ENCODE results near the gene DUSP2. TPM values are rescaled to one million over a fixed set of nuclear protein-coding genes. Genes with fewer than 3 reads are reported as not detected.

Gene DUSP2
- total and polyA plus RNA-seq, 2 experiments from 2014 or later: 6.6 to 13.0 TPM

DNA sequence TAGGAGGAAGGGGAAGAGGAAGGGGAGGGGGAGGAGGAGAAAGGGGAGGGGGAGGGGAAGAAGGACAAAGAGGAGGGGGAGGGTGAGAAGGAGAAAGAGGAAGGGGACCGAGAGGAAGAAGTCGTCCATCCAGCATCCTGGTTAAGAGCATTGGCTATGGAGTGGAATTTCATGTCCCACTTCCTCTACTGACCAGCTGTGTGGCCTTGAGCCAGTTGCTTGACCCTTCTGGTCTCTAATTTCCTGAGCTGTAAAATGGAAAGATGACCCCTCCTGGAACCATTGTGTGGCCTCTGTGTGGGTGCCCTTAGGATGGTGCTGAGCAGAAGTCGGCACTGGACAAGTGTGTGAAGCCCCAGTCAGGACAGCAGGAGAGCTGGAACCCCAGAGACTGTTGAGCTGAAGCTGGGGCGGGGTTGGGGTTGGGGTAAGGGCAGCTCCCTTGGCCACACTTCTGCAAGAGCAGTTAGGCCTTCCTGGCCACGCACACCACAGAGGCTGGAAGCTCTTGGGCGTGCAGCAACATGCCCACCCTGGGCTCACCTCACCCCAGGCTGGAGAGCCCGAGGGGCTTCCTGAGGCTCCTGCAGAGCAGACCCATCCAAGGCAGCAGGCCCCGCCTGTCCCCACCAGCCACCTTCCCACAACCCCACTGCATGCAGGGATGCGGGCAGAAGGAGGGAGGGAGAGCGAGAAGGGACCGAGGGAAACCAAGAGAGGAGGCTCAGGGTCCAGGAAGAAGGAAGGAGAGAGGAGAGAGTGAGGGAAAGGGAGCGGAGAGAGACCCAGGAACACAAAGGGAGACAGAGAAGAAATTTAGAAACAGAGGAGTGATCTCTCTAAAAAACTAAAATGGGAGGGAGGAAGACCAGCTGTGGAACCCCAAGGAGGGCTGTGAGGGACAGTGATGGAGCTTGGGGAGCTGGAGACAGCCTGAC, 45.1 kb downstream of the DUSP2 start:
- H3K27ac Mint-ChIP-seq: no peak overlapping the region
- no peak for ATAC-seq
- Histone ChIP-seq H3K4me1 (ENCODE audit: insufficient read depth) (peaks cover 7% of the 10 kb centered on the region; the same call in 1 of the 2 replicates), H3K79me2 (replicated peaks; ENCODE audit: insufficient read depth) (no peaks in the 10 kb centered on the region), H3K4me2 (no peak overlapping the region), H3K36me3 (ENCODE audit: insufficient read depth) (no peaks in the 10 kb centered on the region), H3K27me3 (ENCODE audit: insufficient read depth) (no peaks in the 10 kb centered on the region), H3F3A (replicated peaks; ENCODE audit: low read depth) (no peaks in the 10 kb centered on the region), H3K4me3 (no peak overlapping the region), H2AFZ (peak overlapping the region; percentile 84; the same call in 1 of the 2 replicates), H4K20me1 (replicated peaks; ENCODE audit: insufficient read depth) (no peaks in the 10 kb centered on the region), H3K27ac (ENCODE audit: low read depth) (no peak overlapping the region), H3K9me2 (ENCODE audit: insufficient read depth) (no peaks in the 10 kb centered on the region)
- peaks cover 15% of the 10 kb centered on the region for H3K4me1 Mint-ChIP-seq
- H3K4me3 Mint-ChIP-seq: no peak overlapping the region
- peak; percentile 41 for DNase-seq (ENCODE audit: low spot score)
- peaks cover 3% of the 10 kb centered on the region for H3K9me3 Mint-ChIP-seq
- peaks cover 6% of the 10 kb centered on the region for H3K27me3 Mint-ChIP-seq (ENCODE audit: insufficient read depth, low read depth, poor library complexity)
- TF ChIP-seq EZH2 (IDR thresholded peaks at IDR 0.05; ENCODE audit: low read depth, unreplicated experiment) (no peak), CREB1 (CRISPR knock-in tag; IDR thresholded peaks at IDR 0.05; ENCODE audit: low read depth) (no peak), JUNB (IDR thresholded peaks at IDR 0.05; ENCODE audit: unreplicated experiment) (no peak), NANOG (IDR thresholded peaks at IDR 0.05; ENCODE audit: borderline replicate concordance) (no peak), EZH2phosphoT487 (IDR thresholded peaks at IDR 0.05; ENCODE audit: unreplicated experiment) (no peak), ZNF331 (CRISPR knock-in tag; IDR thresholded peaks at IDR 0.05; ENCODE audit: low read depth) (no peak), ZNF114 (CRISPR knock-in tag; IDR thresholded peaks at IDR 0.05) (no peak), POLR2AphosphoS5 (IDR thresholded peaks at IDR 0.05; ENCODE audit: low read depth) (no peak), STAT1 (IDR thresholded peaks at IDR 0.05; ENCODE audit: unreplicated experiment) (no peak)
- TF ChIP-seq, protein P1, sequence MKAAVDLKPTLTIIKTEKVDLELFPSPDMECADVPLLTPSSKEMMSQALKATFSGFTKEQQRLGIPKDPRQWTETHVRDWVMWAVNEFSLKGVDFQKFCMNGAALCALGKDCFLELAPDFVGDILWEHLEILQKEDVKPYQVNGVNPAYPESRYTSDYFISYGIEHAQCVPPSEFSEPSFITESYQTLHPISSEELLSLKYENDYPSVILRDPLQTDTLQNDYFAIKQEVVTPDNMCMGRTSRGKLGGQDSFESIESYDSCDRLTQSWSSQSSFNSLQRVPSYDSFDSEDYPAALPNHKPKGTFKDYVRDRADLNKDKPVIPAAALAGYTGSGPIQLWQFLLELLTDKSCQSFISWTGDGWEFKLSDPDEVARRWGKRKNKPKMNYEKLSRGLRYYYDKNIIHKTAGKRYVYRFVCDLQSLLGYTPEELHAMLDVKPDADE (IDR thresholded peaks at IDR 0.05): no peak
- TF ChIP-seq, protein P2, sequence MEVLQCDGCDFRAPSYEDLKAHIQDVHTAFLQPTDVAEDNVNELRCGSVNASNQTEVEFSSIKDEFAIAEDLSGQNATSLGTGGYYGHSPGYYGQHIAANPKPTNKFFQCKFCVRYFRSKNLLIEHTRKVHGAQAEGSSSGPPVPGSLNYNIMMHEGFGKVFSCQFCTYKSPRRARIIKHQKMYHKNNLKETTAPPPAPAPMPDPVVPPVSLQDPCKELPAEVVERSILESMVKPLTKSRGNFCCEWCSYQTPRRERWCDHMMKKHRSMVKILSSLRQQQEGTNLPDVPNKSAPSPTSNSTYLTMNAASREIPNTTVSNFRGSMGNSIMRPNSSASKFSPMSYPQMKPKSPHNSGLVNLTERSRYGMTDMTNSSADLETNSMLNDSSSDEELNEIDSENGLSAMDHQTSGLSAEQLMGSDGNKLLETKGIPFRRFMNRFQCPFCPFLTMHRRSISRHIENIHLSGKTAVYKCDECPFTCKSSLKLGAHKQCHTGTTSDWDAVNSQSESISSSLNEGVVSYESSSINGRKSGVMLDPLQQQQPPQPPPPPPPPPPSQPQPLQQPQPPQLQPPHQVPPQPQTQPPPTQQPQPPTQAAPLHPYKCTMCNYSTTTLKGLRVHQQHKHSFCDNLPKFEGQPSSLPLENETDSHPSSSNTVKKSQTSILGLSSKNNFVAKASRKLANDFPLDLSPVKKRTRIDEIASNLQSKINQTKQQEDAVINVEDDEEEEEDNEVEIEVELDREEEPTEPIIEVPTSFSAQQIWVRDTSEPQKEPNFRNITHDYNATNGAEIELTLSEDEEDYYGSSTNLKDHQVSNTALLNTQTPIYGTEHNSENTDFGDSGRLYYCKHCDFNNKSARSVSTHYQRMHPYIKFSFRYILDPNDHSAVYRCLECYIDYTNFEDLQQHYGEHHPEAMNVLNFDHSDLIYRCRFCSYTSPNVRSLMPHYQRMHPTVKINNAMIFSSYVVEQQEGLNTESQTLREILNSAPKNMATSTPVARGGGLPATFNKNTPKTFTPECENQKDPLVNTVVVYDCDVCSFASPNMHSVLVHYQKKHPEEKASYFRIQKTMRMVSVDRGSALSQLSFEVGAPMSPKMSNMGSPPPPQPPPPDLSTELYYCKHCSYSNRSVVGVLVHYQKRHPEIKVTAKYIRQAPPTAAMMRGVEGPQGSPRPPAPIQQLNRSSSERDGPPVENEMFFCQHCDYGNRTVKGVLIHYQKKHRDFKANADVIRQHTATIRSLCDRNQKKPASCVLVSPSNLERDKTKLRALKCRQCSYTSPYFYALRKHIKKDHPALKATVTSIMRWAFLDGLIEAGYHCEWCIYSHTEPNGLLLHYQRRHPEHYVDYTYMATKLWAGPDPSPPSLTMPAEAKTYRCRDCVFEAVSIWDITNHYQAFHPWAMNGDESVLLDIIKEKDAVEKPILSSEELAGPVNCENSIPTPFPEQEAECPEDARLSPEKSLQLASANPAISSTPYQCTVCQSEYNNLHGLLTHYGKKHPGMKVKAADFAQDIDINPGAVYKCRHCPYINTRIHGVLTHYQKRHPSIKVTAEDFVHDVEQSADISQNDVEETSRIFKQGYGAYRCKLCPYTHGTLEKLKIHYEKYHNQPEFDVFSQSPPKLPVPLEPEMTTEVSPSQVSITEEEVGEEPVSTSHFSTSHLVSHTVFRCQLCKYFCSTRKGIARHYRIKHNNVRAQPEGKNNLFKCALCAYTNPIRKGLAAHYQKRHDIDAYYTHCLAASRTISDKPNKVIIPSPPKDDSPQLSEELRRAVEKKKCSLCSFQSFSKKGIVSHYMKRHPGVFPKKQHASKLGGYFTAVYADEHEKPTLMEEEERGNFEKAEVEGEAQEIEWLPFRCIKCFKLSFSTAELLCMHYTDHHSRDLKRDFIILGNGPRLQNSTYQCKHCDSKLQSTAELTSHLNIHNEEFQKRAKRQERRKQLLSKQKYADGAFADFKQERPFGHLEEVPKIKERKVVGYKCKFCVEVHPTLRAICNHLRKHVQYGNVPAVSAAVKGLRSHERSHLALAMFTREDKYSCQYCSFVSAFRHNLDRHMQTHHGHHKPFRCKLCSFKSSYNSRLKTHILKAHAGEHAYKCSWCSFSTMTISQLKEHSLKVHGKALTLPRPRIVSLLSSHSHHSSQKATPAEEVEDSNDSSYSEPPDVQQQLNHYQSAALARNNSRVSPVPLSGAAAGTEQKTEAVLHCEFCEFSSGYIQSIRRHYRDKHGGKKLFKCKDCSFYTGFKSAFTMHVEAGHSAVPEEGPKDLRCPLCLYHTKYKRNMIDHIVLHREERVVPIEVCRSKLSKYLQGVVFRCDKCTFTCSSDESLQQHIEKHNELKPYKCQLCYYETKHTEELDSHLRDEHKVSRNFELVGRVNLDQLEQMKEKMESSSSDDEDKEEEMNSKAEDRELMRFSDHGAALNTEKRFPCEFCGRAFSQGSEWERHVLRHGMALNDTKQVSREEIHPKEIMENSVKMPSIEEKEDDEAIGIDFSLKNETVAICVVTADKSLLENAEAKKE (CRISPR knock-in tag; IDR thresholded peaks at IDR 0.05): no peak
- TF ChIP-seq, protein P3, sequence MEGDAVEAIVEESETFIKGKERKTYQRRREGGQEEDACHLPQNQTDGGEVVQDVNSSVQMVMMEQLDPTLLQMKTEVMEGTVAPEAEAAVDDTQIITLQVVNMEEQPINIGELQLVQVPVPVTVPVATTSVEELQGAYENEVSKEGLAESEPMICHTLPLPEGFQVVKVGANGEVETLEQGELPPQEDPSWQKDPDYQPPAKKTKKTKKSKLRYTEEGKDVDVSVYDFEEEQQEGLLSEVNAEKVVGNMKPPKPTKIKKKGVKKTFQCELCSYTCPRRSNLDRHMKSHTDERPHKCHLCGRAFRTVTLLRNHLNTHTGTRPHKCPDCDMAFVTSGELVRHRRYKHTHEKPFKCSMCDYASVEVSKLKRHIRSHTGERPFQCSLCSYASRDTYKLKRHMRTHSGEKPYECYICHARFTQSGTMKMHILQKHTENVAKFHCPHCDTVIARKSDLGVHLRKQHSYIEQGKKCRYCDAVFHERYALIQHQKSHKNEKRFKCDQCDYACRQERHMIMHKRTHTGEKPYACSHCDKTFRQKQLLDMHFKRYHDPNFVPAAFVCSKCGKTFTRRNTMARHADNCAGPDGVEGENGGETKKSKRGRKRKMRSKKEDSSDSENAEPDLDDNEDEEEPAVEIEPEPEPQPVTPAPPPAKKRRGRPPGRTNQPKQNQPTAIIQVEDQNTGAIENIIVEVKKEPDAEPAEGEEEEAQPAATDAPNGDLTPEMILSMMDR (conservative IDR thresholded peaks at IDR 0.05; ENCODE audit: low read depth in 2 of 2): no peak
- TF ChIP-seq, protein P4, sequence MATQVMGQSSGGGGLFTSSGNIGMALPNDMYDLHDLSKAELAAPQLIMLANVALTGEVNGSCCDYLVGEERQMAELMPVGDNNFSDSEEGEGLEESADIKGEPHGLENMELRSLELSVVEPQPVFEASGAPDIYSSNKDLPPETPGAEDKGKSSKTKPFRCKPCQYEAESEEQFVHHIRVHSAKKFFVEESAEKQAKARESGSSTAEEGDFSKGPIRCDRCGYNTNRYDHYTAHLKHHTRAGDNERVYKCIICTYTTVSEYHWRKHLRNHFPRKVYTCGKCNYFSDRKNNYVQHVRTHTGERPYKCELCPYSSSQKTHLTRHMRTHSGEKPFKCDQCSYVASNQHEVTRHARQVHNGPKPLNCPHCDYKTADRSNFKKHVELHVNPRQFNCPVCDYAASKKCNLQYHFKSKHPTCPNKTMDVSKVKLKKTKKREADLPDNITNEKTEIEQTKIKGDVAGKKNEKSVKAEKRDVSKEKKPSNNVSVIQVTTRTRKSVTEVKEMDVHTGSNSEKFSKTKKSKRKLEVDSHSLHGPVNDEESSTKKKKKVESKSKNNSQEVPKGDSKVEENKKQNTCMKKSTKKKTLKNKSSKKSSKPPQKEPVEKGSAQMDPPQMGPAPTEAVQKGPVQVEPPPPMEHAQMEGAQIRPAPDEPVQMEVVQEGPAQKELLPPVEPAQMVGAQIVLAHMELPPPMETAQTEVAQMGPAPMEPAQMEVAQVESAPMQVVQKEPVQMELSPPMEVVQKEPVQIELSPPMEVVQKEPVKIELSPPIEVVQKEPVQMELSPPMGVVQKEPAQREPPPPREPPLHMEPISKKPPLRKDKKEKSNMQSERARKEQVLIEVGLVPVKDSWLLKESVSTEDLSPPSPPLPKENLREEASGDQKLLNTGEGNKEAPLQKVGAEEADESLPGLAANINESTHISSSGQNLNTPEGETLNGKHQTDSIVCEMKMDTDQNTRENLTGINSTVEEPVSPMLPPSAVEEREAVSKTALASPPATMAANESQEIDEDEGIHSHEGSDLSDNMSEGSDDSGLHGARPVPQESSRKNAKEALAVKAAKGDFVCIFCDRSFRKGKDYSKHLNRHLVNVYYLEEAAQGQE (IDR thresholded peaks at IDR 0.05; ENCODE audit: unreplicated experiment): no peak
- no peaks in the 10 kb centered on the region; the same call in 2 of the 3 replicates for H3K36me3 Mint-ChIP-seq (ENCODE audit: low read depth)

All from GM23338 (cell line).